C4-2B (cell line): ENCODE measurements around the gene EXOC6B.

ENCODE experiments used
- CTCF ChIP-seq: fragments of 450-650 bp; conservative IDR thresholded peaks from 2 replicates; pipeline ENCODE4 v1.5.1; 2017; ENCODE audit warnings: mild to moderate bottlenecking
- ZFX ChIP-seq: fragments of 450-650 bp; IDR thresholded peaks from 2 replicates; pipeline ENCODE4 v1.6.1; 2017

GRCh38 chr2:72207334-72207733 is 618.5 kb downstream of the EXOC6B start:
- no peak for TF ChIP-seq CTCF
- TF ChIP-seq ZFX, result no peak
